HG02642 (cell line): Measurements from ENCODE around the gene RERE.

Source experiments
- ATAC-seq: cut with Tn5 transposase; IDR thresholded peaks from one replicate; pipeline ENCODE4 v1.9.1; 2021; ENCODE audit warnings: mild to moderate bottlenecking; ENCODE audit not compliant: unreplicated experiment, poor library complexity

The RERE gene

GRCh38 chr1:8653878-8654277 is 163.6 kb downstream of the RERE start:
- ATAC-seq: no peak

GRCh38 chr1:8652467-8653046 is 164.9 kb downstream of the RERE start:
- ATAC-seq: no peak

- ATAC-seq: no peak
These were observed 165.5 kb downstream of the RERE start for GRCh38 chr1:8651962-8652361.

GRCh38 chr1:8651236-8651890 is 166.1 kb downstream of the RERE start:
- no peak for ATAC-seq

GRCh38 chr1:8649875-8650274 is 167.6 kb downstream of the RERE start:
- ATAC-seq: no peak

GRCh38 chr1:8649027-8649426 is 168.4 kb downstream of the RERE start:
- ATAC-seq: no peak

- no peak for ATAC-seq
These were observed 170.4 kb downstream of the RERE start for GRCh38 chr1:8646996-8647395.

- no peak for ATAC-seq
These were observed 171.3 kb downstream of the RERE start for GRCh38 chr1:8646189-8646588.

- peak; percentile 83 for ATAC-seq
These were observed 173.6 kb downstream of the RERE start for GRCh38 chr1:8643542-8644536.

- no peak for ATAC-seq
These were observed 175.3 kb downstream of the RERE start for GRCh38 chr1:8642114-8642513.

GRCh38 chr1:8641377-8641997 is 176.0 kb downstream of the RERE start:
- no peak for ATAC-seq

- no peak for ATAC-seq
These were observed 176.5 kb downstream of the RERE start for GRCh38 chr1:8640950-8641349.

- no peak for ATAC-seq
These were observed 178.3 kb downstream of the RERE start for GRCh38 chr1:8639148-8639547.

- ATAC-seq: no peak
These were observed 183.5 kb downstream of the RERE start for GRCh38 chr1:8633741-8634501.

GRCh38 chr1:8632102-8632501 is 185.3 kb downstream of the RERE start:
- ATAC-seq: no peak

GRCh38 chr1:8631163-8631562 is 186.3 kb downstream of the RERE start:
- no peak for ATAC-seq

- peak; percentile 76 for ATAC-seq
These were observed 188.0 kb downstream of the RERE start for GRCh38 chr1:8629241-8630091.

- no peak for ATAC-seq
These were observed 188.8 kb downstream of the RERE start for GRCh38 chr1:8628606-8629005.

- no peak for ATAC-seq
These were observed 189.7 kb downstream of the RERE start for GRCh38 chr1:8627728-8628127.
